ENCODE data around the gene CYB5R4.

DNA sequence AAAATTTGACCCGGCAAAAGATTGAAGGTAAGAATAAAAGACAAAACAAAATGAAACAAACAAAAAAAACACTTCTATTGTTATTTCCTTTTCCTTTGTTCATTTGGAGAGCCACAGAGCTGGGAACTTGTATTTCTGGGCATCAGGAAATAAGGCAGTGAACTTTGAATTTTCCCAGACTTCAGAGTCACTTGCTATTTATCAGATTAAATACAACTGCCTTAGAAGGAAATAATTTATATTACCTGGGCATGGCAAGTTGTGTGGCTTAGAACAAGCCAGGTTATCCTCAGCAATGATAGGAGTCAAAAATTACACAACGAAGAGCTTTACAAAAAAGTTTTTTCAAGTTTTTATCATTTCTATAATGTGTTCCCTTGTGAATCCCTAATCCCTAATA, 153.9 kb downstream of the CYB5R4 start:
- no peak for TF ChIP-seq POLR2A (IDR thresholded peaks at IDR 0.05; ENCODE audit: low read depth, low read length)
- TF ChIP-seq TAF1 (IDR thresholded peaks at IDR 0.05; ENCODE audit: borderline replicate concordance, low read depth, low read length), result no peak
- TF ChIP-seq POLR2AphosphoS5 (IDR thresholded peaks at IDR 0.05; ENCODE audit: low read depth, low read length), result no peak

All from GM12892 (cell line).